Measurements from ENCODE around the gene IRF7. TPM values are rescaled to one million over a fixed set of nuclear protein-coding genes. Genes with fewer than 3 reads are reported as not detected.
A peak's percentile ranks its signal among the peaks of the same experiment; 100 is the strongest.

The IRF7 gene
- total and polyA plus RNA-seq, 4 donors: 15.7 to 62.4 (median 37.0) TPM

- H3K9ac ChIP-seq (ENCODE audit: low read depth in 1 of 2, low read length in 2 of 2): no peak overlapping the region
- peaks cover 10 to 57% (median 22%) of the 10 kb centered on the region in 4 donors for H3K4me1 ChIP-seq (ENCODE audit: control insufficient read depth in 4 of 4, insufficient read depth in 4 of 4, low read length in 3 of 4)
- no peak for TF ChIP-seq HNF4A (conservative IDR thresholded peaks at IDR 0.05)
- no peak for TF ChIP-seq FOXA1 (IDR thresholded peaks at IDR 0.05)
- TF ChIP-seq HNF4G (IDR thresholded peaks at IDR 0.05): no peak
- no peak for TF ChIP-seq EGR1 (IDR thresholded peaks at IDR 0.05; ENCODE audit: low read depth in 2 of 2)
- TF ChIP-seq RAD21 (IDR thresholded peaks at IDR 0.05): no peak
- no peak for TF ChIP-seq REST (IDR thresholded peaks at IDR 0.05)
- no peak for DNase-seq (ENCODE audit: low spot score)
- no peak overlapping the region for H3K27ac ChIP-seq (ENCODE audit: low read depth in 1 of 2, low read length in 2 of 2)
- H3K4me3 ChIP-seq (ENCODE audit: low read depth in 1 of 3, low read length in 3 of 3): no peak overlapping the region
- WGBS: 92% methylated on average over 33 of the region's 33 CpGs
- H3K27me3 ChIP-seq (ENCODE audit: control insufficient read depth in 4 of 4, insufficient read depth in 4 of 4, low read length in 3 of 4): no peaks in the 10 kb centered on the region
- no peaks in the 10 kb centered on the region for H3K9me3 ChIP-seq (ENCODE audit: control insufficient read depth in 4 of 4, low read length in 3 of 4)
- H3K36me3 ChIP-seq (ENCODE audit: control insufficient read depth in 4 of 4, insufficient read depth in 3 of 4, low read depth in 1 of 4, low read length in 3 of 4): peaks cover 33 to 63% (median 37%) of the 10 kb centered on the region in 4 donors
Observed at GRCh38 chr11:605286-606129, 10.2 kb downstream of the IRF7 start.

- H3K27me3 ChIP-seq (ENCODE audit: control insufficient read depth in 4 of 4, insufficient read depth in 4 of 4, low read length in 3 of 4): no peaks in the 10 kb centered on the region
- peaks cover 6 to 37% (median 12%) of the 10 kb centered on the region in 4 donors for H3K4me1 ChIP-seq (ENCODE audit: control insufficient read depth in 4 of 4, insufficient read depth in 4 of 4, low read length in 3 of 4)
- H3K4me3 ChIP-seq (ENCODE audit: low read depth in 1 of 3, low read length in 3 of 3): no peak overlapping the region
- H3K9me3 ChIP-seq (ENCODE audit: control insufficient read depth in 4 of 4, low read length in 3 of 4): no peaks in the 10 kb centered on the region
- no peak for DNase-seq (ENCODE audit: low spot score)
- no peak overlapping the region for H3K9ac ChIP-seq (ENCODE audit: low read depth in 1 of 2, low read length in 2 of 2)
- H3K27ac ChIP-seq (ENCODE audit: low read depth in 1 of 2, low read length in 2 of 2): no peak overlapping the region
- peaks cover 31 to 71% (median 47%) of the 10 kb centered on the region in 4 donors for H3K36me3 ChIP-seq (ENCODE audit: control insufficient read depth in 4 of 4, insufficient read depth in 3 of 4, low read depth in 1 of 4, low read length in 3 of 4)
- 71% methylated on average over 13 of the region's 13 CpGs for WGBS
- TF ChIP-seq CTCF (IDR thresholded peaks at IDR 0.05; ENCODE audit: low read depth, low read length, missing input control): no peak
- no peak for TF ChIP-seq JUND (IDR thresholded peaks at IDR 0.05)
- TF ChIP-seq ZBTB33 (IDR thresholded peaks at IDR 0.05): no peak
- peak; percentile 41 to 54 for TF ChIP-seq RXRA (IDR thresholded peaks at IDR 0.05)
- TF ChIP-seq REST (IDR thresholded peaks at IDR 0.05): no peak
- TF ChIP-seq EGR1 (IDR thresholded peaks at IDR 0.05; ENCODE audit: low read depth in 2 of 2): no peak
- peak; percentile 46 to 61 for TF ChIP-seq HNF4A (conservative IDR thresholded peaks at IDR 0.05)
- peak; percentile 17 for TF ChIP-seq SP1 (IDR thresholded peaks at IDR 0.05)
Observed at GRCh38 chr11:603154-603553, 12.6 kb downstream of the IRF7 start.

Data from liver (tissue), 9 donors.